H9 (cell line): ENCODE results near the gene ITPKA. TPM values are rescaled to one million over a fixed set of nuclear protein-coding genes. Genes with fewer than 3 reads are reported as not detected.

ENCODE experiments used
- DNase-seq: peaks from one replicate; pipeline ENCODE4 v3.0.0-alpha.2; 2017
- H2AFZ ChIP-seq: one replicate; pipeline ENCODE4 v1.6.1; 2013; ENCODE audit warnings: mild to moderate bottlenecking, low read length, control low read depth, moderate library complexity
- H2AK5ac ChIP-seq: 2 replicates; pipeline ENCODE4 v1.6.1; 2013; ENCODE audit warnings: low read length, control low read depth, mixed read lengths; ENCODE audit not compliant: insufficient read length
- H2BK120ac ChIP-seq: one replicate; pipeline ENCODE4 v1.6.1; 2013; ENCODE audit warnings: low read depth, mild to moderate bottlenecking, low read length, control low read depth, inconsistent platforms; ENCODE audit not compliant: poor library complexity, severe bottlenecking
- H2BK12ac ChIP-seq: 2 replicates; pipeline ENCODE4 v1.6.1; 2013; ENCODE audit warnings: low read length, control low read depth, mixed read lengths, low read depth; ENCODE audit not compliant: insufficient read length
- H2BK15ac ChIP-seq: 2 replicates; pipeline ENCODE4 v1.6.1; 2013; ENCODE audit warnings: low read depth, low read length, control low read depth
- H2BK20ac ChIP-seq: one replicate; pipeline ENCODE4 v1.6.1; 2013; ENCODE audit warnings: low read depth, mild to moderate bottlenecking, low read length, control low read depth, inconsistent platforms; ENCODE audit not compliant: poor library complexity, severe bottlenecking
- H2BK5ac ChIP-seq: 2 replicates; pipeline ENCODE4 v1.6.1; 2013; ENCODE audit warnings: low read length, control low read depth, mixed read lengths; ENCODE audit not compliant: insufficient read length
- H3K14ac ChIP-seq: 2 replicates; pipeline ENCODE4 v1.6.1; 2013; ENCODE audit warnings: low read length, control low read depth; ENCODE audit not compliant: insufficient read depth
- H3K18ac ChIP-seq: 2 replicates; pipeline ENCODE4 v1.6.1; 2013; ENCODE audit warnings: low read depth, mild to moderate bottlenecking, mixed read lengths, low read length, control low read depth; ENCODE audit not compliant: insufficient read length
- H3K23ac ChIP-seq: 2 replicates; pipeline ENCODE4 v1.6.1; 2013; ENCODE audit warnings: low read length, control low read depth, mixed read lengths, low read depth; ENCODE audit not compliant: insufficient read length
- H3K23me2 ChIP-seq: 2 replicates; pipeline ENCODE4 v1.6.1; 2013; ENCODE audit warnings: low read depth, mild to moderate bottlenecking, mixed read lengths, low read length, control low read depth; ENCODE audit not compliant: insufficient read length, poor library complexity, severe bottlenecking
- H3K27ac ChIP-seq: 2 replicates; pipeline ENCODE4 v1.5.1; 2013; ENCODE audit warnings: low read length, control low read depth, mixed read lengths, low read depth; ENCODE audit not compliant: insufficient read length
- H3K27me3 ChIP-seq: 2 replicates; pipeline ENCODE4 v1.6.1; 2013; ENCODE audit warnings: low read length, control low read depth, inconsistent platforms; ENCODE audit not compliant: insufficient read depth
- H3K4ac ChIP-seq: 2 replicates; pipeline ENCODE4 v1.6.1; 2013; ENCODE audit warnings: low read depth, mild to moderate bottlenecking, control low read depth, inconsistent platforms, low read length, moderate library complexity
- H3K4me1 ChIP-seq: 2 replicates; pipeline ENCODE4 v1.6.1; 2013; ENCODE audit warnings: low read length, control low read depth, inconsistent platforms; ENCODE audit not compliant: insufficient read depth
- H3K4me2 ChIP-seq: 2 replicates; pipeline ENCODE4 v1.6.1; 2013; ENCODE audit warnings: low read length, control low read depth, mixed read lengths; ENCODE audit not compliant: insufficient read length, insufficient read depth
- H3K56ac ChIP-seq: 2 replicates; pipeline ENCODE4 v1.6.1; 2013; ENCODE audit warnings: low read depth, mild to moderate bottlenecking, mixed read lengths, low read length, control low read depth; ENCODE audit not compliant: insufficient read length
- H3K79me1 ChIP-seq: 2 replicates; pipeline ENCODE4 v1.6.1; 2013; ENCODE audit warnings: low read depth, mild to moderate bottlenecking, moderate library complexity, low read length, control low read depth, inconsistent platforms; ENCODE audit not compliant: insufficient read depth, poor library complexity, severe bottlenecking
- H3K79me2 ChIP-seq: 2 replicates; pipeline ENCODE4 v1.6.1; 2013; ENCODE audit warnings: low read length, control low read depth, inconsistent platforms; ENCODE audit not compliant: insufficient read depth
- H3K9ac ChIP-seq: 2 replicates; pipeline ENCODE4 v1.6.1; 2013; ENCODE audit warnings: low read length, control low read depth, mixed read lengths; ENCODE audit not compliant: insufficient read length; ENCODE audit errors: extremely low read depth
- H3K9me3 ChIP-seq: one replicate; pipeline ENCODE4 v1.6.1; 2013; ENCODE audit warnings: low read depth, low read length, inconsistent platforms; ENCODE audit not compliant: control insufficient read depth
- H3T11ph ChIP-seq: one replicate; pipeline ENCODE4 v1.6.1; 2013; ENCODE audit warnings: mild to moderate bottlenecking, low read length, control low read depth, inconsistent platforms
- H4K20me1 ChIP-seq: one replicate; pipeline ENCODE4 v1.6.1; 2013; ENCODE audit not compliant: control insufficient read depth, insufficient read length, insufficient read depth
- H4K5ac ChIP-seq: 2 replicates; pipeline ENCODE4 v1.6.1; 2013; ENCODE audit warnings: low read depth, mild to moderate bottlenecking, mixed read lengths, low read length, control low read depth; ENCODE audit not compliant: insufficient read length
- H4K8ac ChIP-seq: replicated peaks from 2 replicates; pipeline ENCODE4 v1.6.1; 2013; ENCODE audit warnings: low read length, control low read depth, mixed read lengths, low read depth; ENCODE audit not compliant: insufficient read length
- H4K91ac ChIP-seq: 2 replicates; pipeline ENCODE4 v1.6.1; 2013; ENCODE audit warnings: low read depth, mild to moderate bottlenecking, moderate library complexity, mixed read lengths, low read length, control low read depth; ENCODE audit not compliant: insufficient read length
- H3K27ac Mint-ChIP-seq, 3 experiments: 2 replicates in 2 of 3; 3 replicates in 1 of 3; pipeline ENCODE4 v1.8.0; 2020 to 2021; ENCODE audit warnings: mixed read lengths in 3 of 3, mild to moderate bottlenecking in 1 of 3, moderate library complexity in 1 of 3
- H3K27me3 Mint-ChIP-seq: 2 replicates; pipeline ENCODE4 v1.8.0; 2021; ENCODE audit warnings: low read depth, mild to moderate bottlenecking, moderate library complexity, mixed read lengths
- H3K36me3 Mint-ChIP-seq, 3 experiments: 2 replicates in 2 of 3; 3 replicates in 1 of 3; pipeline ENCODE4 v1.8.0; 2020 to 2021; ENCODE audit warnings: low read depth in 3 of 3, mixed read lengths in 3 of 3; ENCODE audit not compliant: insufficient read depth in 1 of 3
- H3K4me1 Mint-ChIP-seq, 2 experiments: 2 replicates each; pipeline ENCODE4 v1.8.0; 2020; ENCODE audit warnings: mixed read lengths in 2 of 2
- H3K4me3 Mint-ChIP-seq, 2 experiments: 2 replicates in 1 of 2; 3 replicates in 1 of 2; pipeline ENCODE4 v1.8.0; 2020 to 2021; ENCODE audit warnings: mild to moderate bottlenecking in 2 of 2, mixed read lengths in 2 of 2, moderate library complexity in 1 of 2
- H3K9me3 Mint-ChIP-seq, 2 experiments: 2 replicates in 1 of 2; 3 replicates in 1 of 2; pipeline ENCODE4 v1.8.0; 2020; ENCODE audit warnings: mild to moderate bottlenecking in 2 of 2, mixed read lengths in 2 of 2, moderate library complexity in 1 of 2
- WGBS: extraction: QIAGEN DNeasy Blood & Tissue Kit; methylation state at CpG from one replicate; pipeline ENCODE4 v1.1.7; 2013; ENCODE audit warnings: missing lambda C conversion rate, low lambda C conversion rate, mixed read lengths; ENCODE audit not compliant: insufficient read length; ENCODE audit errors: extremely low coverage; 5-methylcytosine and 5-hydroxymethylcytosine counted together
- total RNA-seq: library from RNA; stranded (reverse); gene quantifications from 2 replicates; pipeline ENCODE4 v1.2.1, GENCODE V29; 2021
- TF ChIP-seq, protein P1 (sequence below): fragments of 200-600 bp; sonication (generic); conservative IDR thresholded peaks from 3 replicates; pipeline ENCODE4 v1.8.0; 2021; ENCODE audit warnings: antibody characterized with exemption, mild to moderate bottlenecking

The ITPKA gene
- total RNA-seq, 1 experiment from 2014 or later, result 0.77 TPM

DNA sequence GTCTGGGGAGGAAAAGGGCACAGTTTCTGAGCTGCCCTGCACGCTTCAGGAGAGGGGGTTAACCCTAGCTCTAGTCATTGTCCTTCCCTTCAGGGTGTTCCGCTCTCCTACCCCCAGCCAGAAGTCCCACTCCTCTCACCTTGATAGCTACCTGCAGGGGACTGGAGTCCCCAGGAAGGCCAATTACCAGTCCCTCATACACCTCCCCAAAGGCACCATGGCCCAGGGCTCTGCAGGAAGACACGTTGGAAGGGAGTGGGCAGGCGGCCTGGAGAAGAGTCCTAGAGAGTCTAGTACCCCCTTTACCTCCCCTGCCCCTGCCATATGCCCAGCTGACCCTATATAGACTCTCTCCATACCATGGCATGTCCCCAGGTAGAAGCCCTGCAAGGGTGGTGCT, 12.1 kb downstream of the ITPKA start:
- H3K14ac ChIP-seq, result no peak overlapping the region
- no peaks in the 10 kb centered on the region for H4K20me1 ChIP-seq
- no peak overlapping the region for H3K9ac ChIP-seq
- no peaks in the 10 kb centered on the region for H3K79me2 ChIP-seq
- peaks cover 3% of the 10 kb centered on the region for H3K23me2 ChIP-seq
- H2AK5ac ChIP-seq, result no peak overlapping the region
- H3T11ph ChIP-seq, result no peak overlapping the region
- H3K27ac Mint-ChIP-seq, result no peak overlapping the region
- peaks cover 54% of the 10 kb centered on the region for H3K27me3 ChIP-seq
- H3K56ac ChIP-seq, result no peak overlapping the region
- DNase-seq, result no peak
- peaks cover 99% of the 10 kb centered on the region for H3K27me3 Mint-ChIP-seq
- no peaks in the 10 kb centered on the region; a peak in 2 of 5 replicates for H3K9me3 Mint-ChIP-seq
- H3K9me3 ChIP-seq, result no peaks in the 10 kb centered on the region
- no peak overlapping the region for H3K23ac ChIP-seq
- H3K79me1 ChIP-seq, result no peaks in the 10 kb centered on the region
- H3K18ac ChIP-seq, result no peak overlapping the region
- H2BK20ac ChIP-seq, result no peak overlapping the region
- peaks cover 0 to 4% (median 0%) of the 10 kb centered on the region in 3 experiments; a peak in 1 of 7 replicates for H3K36me3 Mint-ChIP-seq
- TF ChIP-seq, protein P1, sequence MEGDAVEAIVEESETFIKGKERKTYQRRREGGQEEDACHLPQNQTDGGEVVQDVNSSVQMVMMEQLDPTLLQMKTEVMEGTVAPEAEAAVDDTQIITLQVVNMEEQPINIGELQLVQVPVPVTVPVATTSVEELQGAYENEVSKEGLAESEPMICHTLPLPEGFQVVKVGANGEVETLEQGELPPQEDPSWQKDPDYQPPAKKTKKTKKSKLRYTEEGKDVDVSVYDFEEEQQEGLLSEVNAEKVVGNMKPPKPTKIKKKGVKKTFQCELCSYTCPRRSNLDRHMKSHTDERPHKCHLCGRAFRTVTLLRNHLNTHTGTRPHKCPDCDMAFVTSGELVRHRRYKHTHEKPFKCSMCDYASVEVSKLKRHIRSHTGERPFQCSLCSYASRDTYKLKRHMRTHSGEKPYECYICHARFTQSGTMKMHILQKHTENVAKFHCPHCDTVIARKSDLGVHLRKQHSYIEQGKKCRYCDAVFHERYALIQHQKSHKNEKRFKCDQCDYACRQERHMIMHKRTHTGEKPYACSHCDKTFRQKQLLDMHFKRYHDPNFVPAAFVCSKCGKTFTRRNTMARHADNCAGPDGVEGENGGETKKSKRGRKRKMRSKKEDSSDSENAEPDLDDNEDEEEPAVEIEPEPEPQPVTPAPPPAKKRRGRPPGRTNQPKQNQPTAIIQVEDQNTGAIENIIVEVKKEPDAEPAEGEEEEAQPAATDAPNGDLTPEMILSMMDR, result no peak
- no peak overlapping the region for H3K4me3 Mint-ChIP-seq
- H3K4me2 ChIP-seq, result no peak overlapping the region
- no CpG with 5 or more reads among the region's 4 CpGs for WGBS
- H2BK15ac ChIP-seq, result no peak overlapping the region
- H4K91ac ChIP-seq, result no peak overlapping the region
- H4K8ac ChIP-seq, result no peak overlapping the region
- H2BK12ac ChIP-seq, result no peak overlapping the region
- no peaks in the 10 kb centered on the region for H3K4me1 ChIP-seq
- H4K5ac ChIP-seq, result no peak overlapping the region
- H3K4me1 Mint-ChIP-seq, result peaks cover 6 to 21% of the 10 kb centered on the region in 2 experiments; a peak in 3 of 4 replicates
- H2BK120ac ChIP-seq, result no peak overlapping the region
- H2BK5ac ChIP-seq, result no peak overlapping the region
- H3K27ac ChIP-seq, result no peak overlapping the region
- H2AFZ ChIP-seq, result no peak overlapping the region
- H3K4ac ChIP-seq, result no peak overlapping the region
